ENCODE measurements around the gene ZBTB16.

Gene ZBTB16

GRCh38 chr11:114110952-114111947 lies 51.7 kb downstream of the ZBTB16 start:
- DNase-seq = peak; percentile 22

- no peak for DNase-seq
These were observed 56.0 kb downstream of the ZBTB16 start for GRCh38 chr11:114115451-114115928.

GRCh38 chr11:114116357-114116756 lies 56.8 kb downstream of the ZBTB16 start:
- DNase-seq = no peak

GRCh38 chr11:114116800-114117199 lies 57.3 kb downstream of the ZBTB16 start:
- no peak for DNase-seq

- no peak for DNase-seq
These were observed 61.1 kb downstream of the ZBTB16 start for GRCh38 chr11:114120606-114121005.

GRCh38 chr11:114121138-114121537 lies 61.6 kb downstream of the ZBTB16 start:
- no peak for DNase-seq

GRCh38 chr11:114121804-114122504 lies 62.4 kb downstream of the ZBTB16 start:
- DNase-seq = no peak

- DNase-seq = no peak
These were observed 63.2 kb downstream of the ZBTB16 start for GRCh38 chr11:114122686-114123085.

- DNase-seq = no peak
These were observed 64.3 kb downstream of the ZBTB16 start for GRCh38 chr11:114123692-114124330.

- DNase-seq = no peak
These were observed 65.2 kb downstream of the ZBTB16 start for GRCh38 chr11:114124601-114125144.

GRCh38 chr11:114125531-114125930 lies 66.0 kb downstream of the ZBTB16 start:
- no peak for DNase-seq

GRCh38 chr11:114125959-114126358 lies 66.4 kb downstream of the ZBTB16 start:
- no peak for DNase-seq

GRCh38 chr11:114128399-114128798 lies 68.9 kb downstream of the ZBTB16 start:
- DNase-seq = no peak

GRCh38 chr11:114129142-114129541 lies 69.6 kb downstream of the ZBTB16 start:
- DNase-seq = no peak

GRCh38 chr11:114129699-114130098 lies 70.2 kb downstream of the ZBTB16 start:
- DNase-seq = no peak

GRCh38 chr11:114130115-114130576 lies 70.6 kb downstream of the ZBTB16 start:
- no peak for DNase-seq

GRCh38 chr11:114130629-114131277 lies 71.2 kb downstream of the ZBTB16 start:
- no peak for DNase-seq

- no peak for DNase-seq
These were observed 72.0 kb downstream of the ZBTB16 start for GRCh38 chr11:114131461-114131864.

GRCh38 chr11:114132417-114132816 lies 72.9 kb downstream of the ZBTB16 start:
- no peak for DNase-seq

GRCh38 chr11:114132944-114133394 lies 73.5 kb downstream of the ZBTB16 start:
- DNase-seq = no peak

GRCh38 chr11:114133548-114134329 lies 74.2 kb downstream of the ZBTB16 start:
- DNase-seq = no peak

Data from MV-4-11 (cell line).